ENCODE data around the gene NOP16. TPM values are rescaled to one million over a fixed set of nuclear protein-coding genes. Genes with fewer than 3 reads are reported as not detected.

NOP16 gene
- total and polyA plus RNA-seq, 2 of the 13 experiments (the other 11 are each of a cell fraction or from before 2014, with no cell fraction given), result 43.3 to 48.4 TPM

- peak; percentile 92; the same call in 1 of the 2 replicates for TF ChIP-seq PAX8 (CRISPR knock-in tag; IDR thresholded peaks at IDR 0.05; ENCODE audit: borderline replicate concordance)
- TF ChIP-seq ZFYVE20 (CRISPR knock-in tag; IDR thresholded peaks at IDR 0.05; ENCODE audit: borderline replicate concordance, low read depth), result no peak
- no peak for TF ChIP-seq KAT7 (CRISPR knock-in tag; IDR thresholded peaks at IDR 0.05; ENCODE audit: borderline replicate concordance)
- no peak for TF ChIP-seq MIER2 (CRISPR knock-in tag; IDR thresholded peaks at IDR 0.05)
- peak; percentile 82; the same call in 1 of the 2 replicates for TF ChIP-seq ZNF138 (CRISPR knock-in tag; IDR thresholded peaks at IDR 0.05; ENCODE audit: low read depth)
- no peak for TF ChIP-seq TBP (CRISPR knock-in tag; IDR thresholded peaks at IDR 0.05)
- TF ChIP-seq ETV6 (CRISPR knock-in tag; conservative IDR thresholded peaks at IDR 0.05), result no peak
- TF ChIP-seq TMF1 (CRISPR knock-in tag; IDR thresholded peaks at IDR 0.05; ENCODE audit: low read depth), result peak; percentile 58; the same call in 1 of the 2 replicates
- TF ChIP-seq NFKB2 (CRISPR knock-in tag; IDR thresholded peaks at IDR 0.05; ENCODE audit: borderline replicate concordance), result no peak; the same call in 1 of the 2 replicates
- TF ChIP-seq ZNF652 (CRISPR knock-in tag; IDR thresholded peaks at IDR 0.05; ENCODE audit: borderline replicate concordance, low read depth), result no peak
- no peak for TF ChIP-seq TCF12 (IDR thresholded peaks at IDR 0.05)
- peak; percentile 62; the same call in 1 of the 2 replicates for TF ChIP-seq TCF12 (CRISPR knock-in tag; IDR thresholded peaks at IDR 0.05)
- TF ChIP-seq ZNF766 (CRISPR knock-in tag; IDR thresholded peaks at IDR 0.05; ENCODE audit: borderline replicate concordance), result no peak; the same call in 1 of the 2 replicates
- no peak for TF ChIP-seq EP300 (IDR thresholded peaks at IDR 0.05; ENCODE audit: low read depth in 2 of 2, low read length in 2 of 2)
- TF ChIP-seq EP300 (CRISPR knock-in tag; IDR thresholded peaks at IDR 0.05; ENCODE audit: borderline replicate concordance), result no peak
- no peak for TF ChIP-seq HBP1 (CRISPR knock-in tag; IDR thresholded peaks at IDR 0.05; ENCODE audit: low read depth)
- no peak; the same call in 1 of the 2 replicates for TF ChIP-seq ZNF816 (CRISPR knock-in tag; IDR thresholded peaks at IDR 0.05; ENCODE audit: borderline replicate concordance)
- peak; percentile 88 for TF ChIP-seq ZNF331 (CRISPR knock-in tag; IDR thresholded peaks at IDR 0.05)
- TF ChIP-seq TAF1 (CRISPR knock-in tag; IDR thresholded peaks at IDR 0.05), result peak; percentile 26; the same call in 1 of the 2 replicates
- TF ChIP-seq PBX3 (CRISPR knock-in tag; IDR thresholded peaks at IDR 0.05; ENCODE audit: borderline replicate concordance), result peak; percentile 37; the same call in 1 of the 2 replicates
- TF ChIP-seq TAF15 (IDR thresholded peaks at IDR 0.05; ENCODE audit: low read depth, low read length, poor library complexity, severe bottlenecking), result no peak
Observed at GRCh38 chr5:176415952-176416924, 27.8 kb upstream of the NOP16 start, which contains the start of gene CLTB (continued).
